GM21576 (cell line): ENCODE measurements around the gene PXDC1.
"Not testable (repeated sequence)": the region's sequence is repeated elsewhere in the genome, so short reads cannot be mapped to it uniquely, and the experiment has no call there.

Experiments
- ATAC-seq: cut with Tn5 transposase; IDR thresholded peaks from one replicate; pipeline ENCODE4 v1.9.1; 2021; ENCODE audit warnings: mild to moderate bottlenecking, moderate library complexity; ENCODE audit not compliant: unreplicated experiment

Gene PXDC1

GRCh38 chr6:3714768-3715167 is 36.7 kb downstream of the PXDC1 start:
- no peak for ATAC-seq

- ATAC-seq = no peak
Observed at GRCh38 chr6:3714111-3714510, 37.4 kb downstream of the PXDC1 start.

GRCh38 chr6:3712827-3713665 is 38.5 kb downstream of the PXDC1 start:
- no peak for ATAC-seq

GRCh38 chr6:3711776-3712175 is 39.7 kb downstream of the PXDC1 start:
- no peak for ATAC-seq

- no peak for ATAC-seq
Observed at GRCh38 chr6:3710403-3710802, 41.1 kb downstream of the PXDC1 start.

- no peak for ATAC-seq
Observed at GRCh38 chr6:3708540-3708939, 43.0 kb downstream of the PXDC1 start.

GRCh38 chr6:3707751-3708412 is 43.6 kb downstream of the PXDC1 start:
- no peak for ATAC-seq

- no peak for ATAC-seq
Observed at GRCh38 chr6:3707024-3707423, 44.5 kb downstream of the PXDC1 start.

- ATAC-seq = no peak
Observed at GRCh38 chr6:3706547-3706946, 45.0 kb downstream of the PXDC1 start.

- no peak for ATAC-seq
Observed at GRCh38 chr6:3701631-3702030, 49.9 kb downstream of the PXDC1 start.

- ATAC-seq = no peak
Observed at GRCh38 chr6:3699231-3699630, 52.3 kb downstream of the PXDC1 start.

GRCh38 chr6:3698021-3698420 is 53.5 kb downstream of the PXDC1 start:
- ATAC-seq = no peak

- no peak for ATAC-seq
Observed at GRCh38 chr6:3697609-3698008, 53.9 kb downstream of the PXDC1 start.

- ATAC-seq = no peak
Observed at GRCh38 chr6:3696525-3697088, 54.9 kb downstream of the PXDC1 start.

GRCh38 chr6:3695065-3695817 is 56.3 kb downstream of the PXDC1 start:
- ATAC-seq = no peak

- ATAC-seq = no peak
Observed at GRCh38 chr6:3693831-3694230, 57.7 kb downstream of the PXDC1 start.

- ATAC-seq = no peak
Observed at GRCh38 chr6:3690506-3690905, 61.0 kb downstream of the PXDC1 start.

- no peak for ATAC-seq
Observed at GRCh38 chr6:3687847-3688246, 63.7 kb downstream of the PXDC1 start.

- no peak for ATAC-seq
Observed at GRCh38 chr6:3683331-3683730, 68.2 kb downstream of the PXDC1 start.

GRCh38 chr6:3678946-3679345 is 72.6 kb downstream of the PXDC1 start:
- ATAC-seq = no peak

GRCh38 chr6:3677751-3678150 is 73.8 kb downstream of the PXDC1 start:
- ATAC-seq = not testable (repeated sequence)
